HepG2 (cell line): Measurements from ENCODE around the gene EFNA3. TPM values are rescaled to one million over a fixed set of nuclear protein-coding genes. Genes with fewer than 3 reads are reported as not detected.

ENCODE experiments used
- BHLHE40 ChIP-seq: IDR thresholded peaks from 2 replicates; pipeline ENCODE4 v1.6.1; 2011; ENCODE audit warnings: low read length, improper control_type of control experiment
- CEBPZ ChIP-seq: IDR thresholded peaks from 2 replicates; pipeline ENCODE4 v1.6.1; 2012; ENCODE audit warnings: low read length, improper control_type of control experiment
- FOXK2 ChIP-seq: fragments of 450-650 bp; IDR thresholded peaks from 2 replicates; pipeline ENCODE4 v1.6.1; 2016
- PHB2 ChIP-seq: fragments of 450-650 bp; IDR thresholded peaks from 2 replicates; pipeline ENCODE4 v1.6.1; 2018; ENCODE audit not compliant: partially characterized antibody
- RNF219 ChIP-seq: sonication (generic); formaldehyde crosslinking; IDR thresholded peaks from 2 replicates; pipeline ENCODE4 v1.5.0; 2020; ENCODE audit warnings: mild to moderate bottlenecking, missing genetic modification reagents
- TAF15 ChIP-seq: fragments of 200-400 bp; formaldehyde crosslinking; IDR thresholded peaks from one replicate; pipeline ENCODE4 v1.6.1; 2018; ENCODE audit warnings: mild to moderate bottlenecking, low read depth, low read length; ENCODE audit not compliant: poor library complexity, severe bottlenecking
- XRCC5 ChIP-seq: fragments of 200-400 bp; formaldehyde crosslinking; optimal IDR thresholded peaks from 2 replicates; pipeline ENCODE3; 2017; ENCODE audit warnings: mild to moderate bottlenecking, low read length
- ZNF224 ChIP-seq: sonication (generic); formaldehyde crosslinking; IDR thresholded peaks from 2 replicates; pipeline ENCODE4 v1.5.0; 2020; ENCODE audit warnings: mild to moderate bottlenecking, missing genetic modification reagents
- ZNF292 ChIP-seq: sonication (generic); formaldehyde crosslinking; IDR thresholded peaks from 2 replicates; pipeline ENCODE4 v1.8.1; 2022; ENCODE audit warnings: mild to moderate bottlenecking, low read depth, missing genetic modification reagents, borderline replicate concordance
- ZNF3 ChIP-seq: IDR thresholded peaks from 2 replicates; pipeline ENCODE4 v1.7.0; 2017; ENCODE audit warnings: inconsistent platforms
- ZNF343 ChIP-seq: sonication (generic); formaldehyde crosslinking; IDR thresholded peaks from 2 replicates; pipeline ENCODE4 v1.4.0; 2020; ENCODE audit warnings: mild to moderate bottlenecking, missing genetic modification reagents
- ZNF574 ChIP-seq: sonication (generic); formaldehyde crosslinking; IDR thresholded peaks from 2 replicates; pipeline ENCODE4 v1.4.0; 2020; ENCODE audit warnings: missing genetic modification reagents
- ZNF576 ChIP-seq: sonication (generic); formaldehyde crosslinking; IDR thresholded peaks from 2 replicates; pipeline ENCODE4 v1.4.0; 2020; ENCODE audit warnings: mild to moderate bottlenecking, missing genetic modification reagents
- ZNF687 ChIP-seq: sonication (generic); formaldehyde crosslinking; IDR thresholded peaks from 2 replicates; pipeline ENCODE4 v1.5.1; 2020; ENCODE audit warnings: mild to moderate bottlenecking, missing genetic modification reagents, moderate library complexity
- polyA plus RNA-seq, 8 experiments: library from polyadenylated mRNA; depleted of rRNA in 3 of 8; stranded (reverse) in 7 of 8; unstranded in 1 of 8; fragments of >200 nt; fragmentation: Illumina TruSeq in 4 of 8; extraction: Trizol in 4 of 8; gene quantifications; 2 replicates each; pipeline versions ENCODE4 v1.2.1 to v1.2.3, GENCODE V29; 2011 to 2016; ENCODE audit warnings: low read depth in 4 of 8, missing spikeins in 1 of 8, mixed read lengths in 1 of 8; ENCODE audit not compliant: insufficient read depth in 1 of 8
- total RNA-seq, 5 experiments: library from RNA; depleted of rRNA; stranded (reverse); fragments of >200 nt; fragmentation: Illumina TruSeq; extraction: Trizol; gene quantifications; 2 replicates each; pipeline ENCODE4 v1.2.3, GENCODE V29; 2016; ENCODE audit warnings: low read depth in 1 of 5

Gene EFNA3
- total and polyA plus RNA-seq, 2 of the 13 experiments (the other 11 are each of a cell fraction or from before 2014, with no cell fraction given): 1.0 to 5.7 TPM

GRCh38 chr1:155050560-155051341, 27.9 kb upstream of the EFNA3 start, which contains the start of gene ADAM15 (continued):
- TF ChIP-seq RNF219 (CRISPR knock-in tag): no peak
- TF ChIP-seq TAF15: no peak
- no peak for TF ChIP-seq PHB2
- TF ChIP-seq ZNF574 (CRISPR knock-in tag): peak; percentile 85
- TF ChIP-seq CEBPZ: no peak
- TF ChIP-seq ZNF343 (CRISPR knock-in tag): peak; percentile 83; the same call in 1 of the 2 replicates
- TF ChIP-seq BHLHE40: 0 out of 2 replicates have a peak, but pooled peaks have one; percentile 30
- TF ChIP-seq ZNF224 (CRISPR knock-in tag): peak; percentile 80; the same call in 1 of the 2 replicates
- TF ChIP-seq FOXK2: no peak
- TF ChIP-seq ZNF576 (CRISPR knock-in tag): peak; percentile 86; the same call in 1 of the 2 replicates
- TF ChIP-seq XRCC5: peak; percentile 94
- peak; percentile 99 for TF ChIP-seq ZNF687
- TF ChIP-seq ZNF3 (CRISPR knock-in tag): no peak
- TF ChIP-seq ZNF292 (CRISPR knock-in tag): 0 out of 2 replicates have a peak, but pooled peaks have one; percentile 6
